Inflammatory macrophage treated with lipopolysaccharide for 1 hour (primary cell): ENCODE measurements around the gene METRNL.
A peak's percentile ranks its signal among the peaks of the same experiment; 100 is the strongest.

Source experiments
- DNase-seq, 2 donors: peaks; one replicate each; pipeline ENCODE4 v3.0.0-alpha.2; 2020 to 2022

The METRNL gene

GRCh38 chr17:83080858-83081683 lies 1.7 kb downstream of the METRNL start:
- peak; percentile 24 to 55 for DNase-seq

DNA sequence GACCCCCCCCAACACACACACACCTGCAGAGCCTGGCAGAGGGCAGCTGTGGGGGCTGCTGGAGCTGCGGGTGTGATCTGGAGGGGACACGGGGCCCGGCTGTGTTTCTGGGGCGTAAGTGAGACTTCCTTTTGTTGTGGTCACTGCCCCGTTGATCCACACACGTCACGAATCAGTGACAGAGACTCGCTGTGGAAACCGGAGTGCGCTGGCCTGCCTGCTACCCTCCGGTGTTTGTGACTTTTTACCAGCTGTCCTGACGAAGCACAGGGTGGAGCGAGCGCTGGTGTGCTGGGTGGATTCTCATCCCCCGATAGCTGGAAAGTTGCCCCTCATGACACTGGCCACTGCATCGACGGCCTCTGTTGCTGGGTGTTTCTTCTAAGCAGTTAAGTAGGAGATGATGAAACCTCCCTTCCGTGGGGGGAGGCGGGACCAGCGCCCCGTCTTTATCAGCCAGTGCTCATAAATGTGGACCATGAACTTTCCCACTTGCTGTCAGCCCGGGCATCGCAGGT lies 2.3 kb downstream of the METRNL start:
- DNase-seq = peak; percentile 43 to 48

GRCh38 chr17:83082424-83082823 lies 3.0 kb downstream of the METRNL start:
- no peak for DNase-seq

DNA sequence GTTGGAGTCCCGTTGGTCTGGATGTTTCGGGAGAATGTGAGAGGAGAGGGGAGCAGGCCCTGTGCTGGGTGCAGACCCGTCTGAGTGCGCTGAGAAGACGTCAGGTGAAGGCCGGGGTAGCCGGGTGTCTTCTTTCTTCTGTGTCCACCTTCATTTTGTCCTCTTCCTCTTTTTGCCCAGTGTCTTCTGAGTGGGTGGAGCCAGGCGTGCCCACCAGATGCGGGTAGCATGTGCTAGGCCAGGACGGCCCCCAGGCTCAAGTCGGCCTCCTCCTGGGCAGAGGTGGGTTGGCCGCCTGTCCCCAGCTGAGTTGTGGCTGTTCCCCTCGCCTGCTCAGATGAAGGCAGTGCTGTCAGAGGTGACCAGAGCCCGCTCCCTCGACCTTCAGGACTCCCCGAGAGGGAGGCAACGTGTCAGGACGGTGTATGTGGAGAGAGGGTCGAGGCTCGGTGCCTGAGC lies 3.5 kb downstream of the METRNL start:
- no peak for DNase-seq

DNA sequence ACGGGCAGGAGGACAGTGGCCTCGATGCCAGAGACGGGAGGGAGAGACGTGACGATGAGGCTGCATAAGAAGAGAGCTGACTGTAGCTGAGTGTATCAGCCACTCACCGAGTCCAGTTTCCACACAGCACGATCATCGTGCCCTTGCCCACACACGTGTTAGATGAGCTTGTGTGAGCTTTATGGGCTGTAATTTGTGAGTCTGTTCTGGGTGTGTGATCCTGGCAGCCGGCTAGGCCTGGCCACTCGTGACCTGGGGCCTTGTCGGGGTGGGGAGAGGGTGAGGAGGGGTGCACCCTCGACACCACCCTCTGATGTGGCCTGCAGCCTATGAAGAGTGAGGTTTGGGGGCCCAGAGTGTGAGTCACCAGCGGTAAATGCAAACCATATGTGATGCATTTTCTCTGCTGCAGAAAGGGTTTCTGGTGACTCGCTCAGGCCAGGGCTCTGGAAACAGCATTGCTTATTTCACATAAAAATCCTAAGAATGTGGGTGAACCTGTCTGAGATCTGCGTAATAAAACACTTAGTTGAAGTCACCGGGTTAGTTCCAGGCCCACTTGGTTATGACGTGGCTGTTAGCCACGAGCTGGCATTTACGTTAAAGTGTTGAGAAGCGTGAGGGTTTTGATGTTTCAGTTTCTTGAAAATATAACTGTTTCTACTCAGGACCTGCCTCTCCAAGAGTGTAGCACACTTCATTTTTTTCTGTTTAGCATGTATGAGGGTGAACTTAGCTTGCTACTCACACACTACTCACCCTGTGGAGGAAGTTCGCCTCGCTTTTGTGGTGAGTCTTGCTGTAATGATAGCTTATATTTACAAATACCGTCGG lies 4.2 kb downstream of the METRNL start:
- peak; percentile 48 to 54 for DNase-seq

DNA sequence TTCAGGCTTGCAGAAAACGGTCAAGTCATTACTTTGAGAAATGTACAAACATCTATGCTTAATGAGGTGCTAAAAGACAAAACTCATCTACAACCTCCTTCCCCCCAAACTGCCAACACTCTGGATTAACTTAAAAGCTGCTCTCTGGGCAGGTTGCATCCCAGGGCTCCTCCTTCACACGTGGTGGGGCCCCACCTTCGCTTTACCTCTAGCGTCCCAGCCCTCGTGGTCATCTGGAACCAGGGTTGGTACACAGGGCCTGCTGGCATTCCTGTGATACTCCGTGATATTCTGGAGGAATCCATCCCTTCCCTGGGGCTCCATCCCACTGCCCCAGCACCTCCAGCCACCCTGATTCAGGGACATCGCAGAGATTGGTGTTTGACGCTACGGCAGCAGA lies 4.8 kb downstream of the METRNL start:
- DNase-seq = no peak

DNA sequence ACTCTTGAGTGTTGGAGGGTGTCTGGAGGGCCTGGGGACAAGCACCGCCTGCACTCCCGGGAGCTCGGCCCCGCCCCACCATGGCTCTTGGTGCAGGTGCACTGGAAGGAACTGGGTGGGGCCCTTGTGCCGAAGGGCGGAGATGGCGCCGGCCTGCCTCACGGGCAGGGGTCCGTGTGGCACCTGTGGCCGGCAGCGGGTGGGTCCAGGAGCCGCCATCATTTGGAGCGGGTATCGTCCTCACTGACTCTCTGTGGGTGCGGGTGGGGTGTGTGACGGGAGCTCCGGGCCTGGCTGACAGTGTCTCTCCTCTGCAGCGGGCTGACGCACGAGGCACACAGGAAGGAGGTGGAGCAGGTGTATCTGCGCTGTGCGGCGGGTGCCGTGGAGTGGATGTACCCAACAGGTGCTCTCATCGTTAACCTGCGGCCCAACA lies 5.2 kb downstream of the METRNL start:
- DNase-seq = no peak

- DNase-seq = no peak
These were observed 5.7 kb downstream of the METRNL start for GRCh38 chr17:83085103-83085502.

DNA sequence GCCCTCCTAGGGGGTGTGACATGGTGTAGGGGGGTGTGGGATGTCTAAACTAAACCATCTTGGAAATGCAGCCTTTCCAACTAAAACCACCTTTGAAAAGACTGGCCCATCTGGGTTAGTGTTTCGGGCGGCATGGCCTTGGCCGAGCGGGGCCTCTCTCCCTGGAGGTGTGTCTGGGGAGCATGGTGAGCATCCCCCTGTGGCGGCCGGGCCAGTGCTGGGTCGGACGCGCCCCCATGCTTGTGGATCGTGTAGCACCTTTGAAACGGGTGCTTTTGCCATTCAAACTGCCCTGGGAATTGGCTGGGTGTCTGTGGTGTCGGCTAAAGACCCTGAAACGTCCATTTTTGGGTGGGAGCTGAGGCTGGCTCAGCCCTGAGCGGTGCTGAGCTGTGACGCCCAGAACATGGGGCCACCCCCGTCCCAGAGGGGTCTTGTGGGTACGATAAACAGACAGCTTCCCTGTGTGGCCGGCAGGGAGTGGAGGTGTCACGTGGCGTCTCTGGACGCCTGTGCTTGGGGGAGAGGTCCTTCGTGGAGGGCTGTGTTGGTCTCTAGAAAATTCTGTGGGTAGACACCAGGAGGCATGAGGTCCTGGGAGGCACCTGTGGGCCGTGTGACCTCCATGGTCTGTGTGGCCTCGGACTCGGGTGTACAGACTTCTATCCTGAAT lies 6.3 kb downstream of the METRNL start:
- no peak for DNase-seq

- DNase-seq = no peak
These were observed 6.9 kb downstream of the METRNL start for GRCh38 chr17:83086199-83086880.

DNA sequence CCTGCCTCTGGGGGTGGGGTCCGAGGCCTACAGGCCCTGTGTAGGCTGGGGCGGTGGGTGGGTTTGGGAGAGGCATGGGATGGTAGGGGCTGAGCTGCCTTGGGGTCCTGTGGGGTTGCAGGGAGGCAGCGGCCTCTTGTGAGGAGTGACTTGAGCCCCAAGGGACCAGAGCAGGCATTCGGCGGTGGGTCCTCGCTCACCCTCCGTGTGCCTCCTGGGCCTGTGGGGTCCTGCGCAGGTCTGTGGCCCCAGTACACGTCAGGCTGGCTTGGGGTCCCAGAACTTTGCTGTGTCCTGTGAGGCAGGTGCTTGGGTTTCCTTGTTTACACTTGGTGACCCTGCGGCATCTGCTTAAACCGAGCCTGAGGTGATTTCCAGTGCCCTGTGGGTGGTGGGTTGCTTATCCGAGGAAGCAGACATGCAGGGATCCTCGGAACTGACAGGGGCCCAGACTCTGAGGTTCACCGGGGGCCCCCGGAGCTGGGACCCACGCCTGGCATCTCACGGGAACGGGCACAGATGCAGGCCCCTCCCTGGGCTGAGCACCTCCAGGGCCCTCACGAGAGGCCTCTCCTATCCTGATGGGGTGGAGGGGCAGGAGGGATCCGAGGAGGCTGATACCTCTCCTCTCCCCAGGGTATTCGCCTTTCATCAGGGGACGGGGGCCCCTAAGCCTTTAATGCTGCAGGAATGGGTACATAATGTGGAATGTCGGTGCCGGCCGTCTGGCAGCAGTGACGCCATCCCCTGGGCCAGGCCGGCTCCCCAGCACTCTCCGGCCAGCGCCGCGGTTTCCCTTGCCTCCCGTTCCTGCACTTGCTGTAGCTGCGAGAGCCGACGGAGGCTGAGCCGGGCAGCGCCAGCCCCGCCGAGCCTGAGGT lies 7.7 kb downstream of the METRNL start:
- DNase-seq = no peak

GRCh38 chr17:83087788-83088360 lies 8.5 kb downstream of the METRNL start:
- no peak for DNase-seq

DNA sequence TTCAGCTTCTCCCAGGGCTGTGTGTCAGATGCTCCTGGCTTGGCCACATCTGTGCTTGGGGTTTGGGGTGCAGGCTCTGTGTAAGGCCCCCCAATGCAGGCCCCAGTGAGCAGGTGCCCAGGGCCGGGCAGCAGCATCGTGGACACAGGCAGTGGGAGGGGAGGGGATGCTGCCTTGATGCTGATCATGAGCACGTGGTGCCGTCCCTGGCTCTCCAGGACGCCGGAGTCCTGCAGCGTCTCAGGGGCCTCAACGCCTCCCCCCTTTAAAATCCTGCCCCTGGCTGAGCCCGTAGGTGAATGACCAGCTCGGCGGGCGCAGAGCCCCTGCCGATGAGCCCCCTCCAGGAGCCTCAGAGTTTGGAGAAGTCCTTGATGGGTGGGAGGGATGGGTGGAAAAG lies 9.0 kb downstream of the METRNL start:
- no peak for DNase-seq

DNA sequence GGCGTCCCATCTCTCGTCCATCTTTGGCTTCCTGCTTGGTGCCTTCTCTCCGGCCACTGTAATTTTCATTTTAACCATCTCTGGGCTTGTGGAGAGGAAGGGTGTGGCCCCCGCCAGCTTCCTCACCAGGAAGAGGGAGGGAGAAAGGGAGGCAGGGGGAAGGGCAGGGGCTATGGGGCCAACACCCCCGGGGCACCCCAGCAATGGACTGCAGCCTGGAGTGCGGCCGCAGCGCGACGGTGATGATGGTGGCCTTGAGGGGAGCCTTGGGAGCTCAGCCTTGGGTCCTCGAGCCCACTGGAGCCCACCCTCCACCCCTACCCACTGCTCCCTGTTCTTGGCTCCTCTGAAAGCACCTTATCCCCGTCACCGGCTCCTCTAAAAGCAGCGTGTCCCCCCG lies 9.5 kb downstream of the METRNL start:
- DNase-seq = no peak

DNA sequence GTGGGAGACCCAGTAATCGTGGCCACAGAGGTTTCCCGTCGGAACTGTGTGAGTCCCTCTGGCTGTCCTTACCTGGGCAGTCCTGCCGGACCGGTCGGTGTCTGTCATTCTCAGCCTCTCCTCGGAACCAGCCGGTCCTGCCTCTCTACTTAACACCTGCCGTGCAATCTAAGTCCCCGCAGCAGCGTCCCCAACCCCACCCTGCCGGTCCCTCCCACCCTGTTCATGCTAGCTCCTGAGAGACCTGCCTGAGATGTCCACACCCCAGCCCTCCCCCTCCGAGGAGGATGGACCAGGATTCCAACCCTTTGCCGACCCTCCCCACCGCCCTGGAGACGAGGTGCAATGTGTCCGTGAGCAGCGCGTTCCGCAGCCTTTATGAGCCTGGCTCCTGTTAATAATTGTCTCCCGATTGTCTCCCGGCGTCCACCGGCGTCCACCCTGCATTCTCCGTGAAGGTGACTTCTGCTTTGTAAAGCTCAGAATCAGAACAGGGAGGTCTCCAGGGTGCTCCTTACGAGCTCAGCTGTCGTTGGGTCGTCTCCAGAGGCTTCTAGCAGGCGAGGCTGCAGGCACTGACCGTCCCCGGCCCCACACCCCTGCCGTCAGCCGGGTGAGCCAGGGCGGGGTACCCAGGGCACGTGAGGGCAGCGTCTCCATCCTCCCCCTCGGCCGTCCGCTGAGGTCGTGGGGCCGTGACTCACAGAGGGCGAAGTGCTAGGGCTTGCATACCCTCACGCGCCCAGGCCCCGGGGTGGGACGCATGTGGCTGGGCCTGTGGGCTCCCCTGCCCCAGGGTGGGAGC lies 10.1 kb downstream of the METRNL start:
- DNase-seq = peak in 1 of 2 donors; percentile 18

GRCh38 chr17:83090444-83091256 lies 11.2 kb downstream of the METRNL start:
- no peak for DNase-seq

DNA sequence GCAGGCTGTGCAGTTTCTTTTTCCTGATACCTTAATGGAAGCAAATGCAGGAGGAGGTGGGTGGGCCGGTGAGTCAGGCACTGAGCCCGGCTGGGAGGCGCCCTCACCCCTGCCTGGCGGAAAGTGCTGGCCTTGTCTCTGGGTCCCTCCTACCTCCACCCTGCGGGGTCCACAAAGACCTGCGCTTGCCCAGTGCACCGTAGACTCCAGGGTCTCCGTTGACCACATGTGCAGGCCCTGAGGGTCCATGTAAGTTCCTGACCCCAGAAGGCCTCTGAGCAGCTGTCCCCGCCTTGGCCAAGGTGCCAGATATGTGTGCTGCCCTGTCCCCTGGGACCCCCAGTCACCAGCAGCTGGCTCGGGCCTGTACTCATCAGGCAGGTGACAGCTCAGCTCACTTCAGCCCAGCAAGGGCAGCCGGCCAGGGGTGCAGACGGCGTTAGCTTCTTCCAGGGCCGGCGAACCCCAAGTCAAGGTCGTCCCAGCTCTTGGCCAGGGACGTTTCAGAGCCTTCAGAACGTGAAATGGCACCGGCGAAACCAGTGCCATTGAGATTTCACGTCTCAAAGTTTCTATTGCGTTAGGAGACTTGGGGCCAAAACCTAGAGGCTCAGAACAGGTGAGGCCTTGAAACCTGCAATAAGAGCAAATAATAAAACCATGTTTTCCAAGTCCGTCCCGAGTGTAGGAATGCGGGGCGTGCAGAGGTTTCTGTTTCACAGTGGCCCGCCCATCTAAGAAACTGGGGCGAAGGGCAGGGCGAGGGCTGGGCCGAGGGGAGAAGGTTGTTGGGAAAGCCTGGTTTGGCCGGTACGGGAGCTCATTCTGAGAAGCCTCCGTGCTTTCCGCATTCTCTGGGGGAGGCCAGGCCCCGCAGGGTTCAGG lies 12.1 kb downstream of the METRNL start:
- no peak for DNase-seq

DNA sequence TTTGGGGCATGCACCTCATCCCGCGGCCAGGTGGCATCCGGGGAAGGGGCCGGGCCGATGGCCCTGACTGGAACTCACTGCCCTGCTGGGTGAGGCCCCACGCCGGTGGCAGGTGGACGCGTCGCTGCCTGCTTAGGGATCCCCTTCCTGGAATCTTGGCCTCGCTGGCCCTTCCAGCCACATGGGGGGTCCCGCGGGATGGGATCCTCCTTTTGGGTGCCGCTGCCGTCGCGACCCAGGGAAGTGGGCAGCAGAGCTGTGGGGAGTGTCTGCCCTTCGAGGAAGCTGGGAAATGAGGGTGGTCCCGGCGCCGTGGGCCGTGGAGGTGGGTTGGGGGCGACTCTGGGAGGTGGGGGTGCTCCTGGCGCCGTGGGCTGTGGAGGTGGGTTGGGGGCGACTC lies 12.8 kb downstream of the METRNL start:
- DNase-seq = no peak
